HEK293 (cell line): ENCODE measurements around the gene TMOD2.

ENCODE experiments used
- ELK4 ChIP-seq: IDR thresholded peaks from 2 replicates; pipeline ENCODE4 v1.6.1; 2011; ENCODE audit warnings: mild to moderate bottlenecking, low read depth, low read length, borderline replicate concordance
- ZBTB1 ChIP-seq: fragments of 450-650 bp; formaldehyde crosslinking; IDR thresholded peaks from 2 replicates; pipeline ENCODE4 v1.5.1; 2016; ENCODE audit warnings: missing biosample characterization, missing genetic modification characterization
- ZSCAN16 ChIP-seq: fragments of 450-650 bp; formaldehyde crosslinking; IDR thresholded peaks from 2 replicates; pipeline ENCODE4 v1.5.1; 2016; ENCODE audit warnings: missing biosample characterization, missing genetic modification characterization

- TF ChIP-seq ZSCAN16 (tag by site-specific recombination) = no peak
- TF ChIP-seq ZBTB1 (tag by site-specific recombination) = no peak
- no peak for TF ChIP-seq ELK4
Observed at GRCh38 chr15:51837792-51838251, 86.4 kb downstream of the TMOD2 start.
